GM10266 (cell line): ENCODE data around the gene STYXL2.

Experiments used
- DNase-seq: peaks from one replicate; pipeline ENCODE4 v3.0.0; 2012; ENCODE audit errors: extremely low spot score
- CTCF ChIP-seq: IDR thresholded peaks from 2 replicates; pipeline ENCODE4 v1.5.1; 2012; ENCODE audit warnings: mild to moderate bottlenecking, low read depth; ENCODE audit not compliant: control insufficient read depth, insufficient read depth; ENCODE audit errors: missing control alignments

Gene STYXL2

DNA sequence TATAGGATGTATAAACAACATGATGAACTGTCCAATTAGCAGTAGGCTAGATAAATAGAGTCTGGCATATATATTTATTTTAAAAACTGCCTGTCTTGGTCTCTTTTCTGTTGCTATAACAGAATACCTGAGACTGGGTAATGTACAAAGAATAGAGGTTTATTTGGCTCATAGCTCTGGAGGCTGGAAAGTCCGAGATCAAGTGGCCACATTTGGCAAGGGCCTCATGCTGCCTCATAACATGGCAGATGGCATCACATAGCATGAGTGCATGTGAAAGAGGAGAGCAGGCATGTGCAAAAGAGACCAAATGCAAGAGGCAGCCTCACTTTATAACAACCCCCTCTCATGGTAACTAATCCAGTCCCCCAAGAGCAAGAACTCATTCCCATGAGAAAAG, 6.0 kb downstream of the STYXL2 start:
- TF ChIP-seq CTCF, result no peak
- DNase-seq, result no peak

GRCh38 chr1:167100730-167101129, 6.9 kb downstream of the STYXL2 start:
- DNase-seq, result no peak
- TF ChIP-seq CTCF, result no peak

DNA sequence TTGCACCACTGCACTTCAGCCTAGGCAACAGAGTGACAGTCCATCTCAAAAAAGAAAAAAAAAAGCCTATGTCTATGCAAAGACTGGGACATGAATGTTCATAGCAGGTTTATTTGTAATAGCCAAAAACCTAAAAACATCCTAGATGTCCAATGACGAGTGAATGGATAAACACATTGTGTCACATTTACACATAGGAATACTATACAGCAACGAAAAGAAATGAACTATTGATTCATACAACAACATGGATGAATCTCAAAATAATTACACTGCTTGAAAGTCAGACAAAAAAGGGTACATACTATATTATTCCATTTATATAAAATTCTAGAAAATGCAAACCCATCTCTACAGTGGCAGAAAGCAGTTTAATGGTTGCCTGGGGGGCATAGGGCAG, 7.9 kb downstream of the STYXL2 start:
- TF ChIP-seq CTCF, result no peak
- DNase-seq, result no peak

DNA sequence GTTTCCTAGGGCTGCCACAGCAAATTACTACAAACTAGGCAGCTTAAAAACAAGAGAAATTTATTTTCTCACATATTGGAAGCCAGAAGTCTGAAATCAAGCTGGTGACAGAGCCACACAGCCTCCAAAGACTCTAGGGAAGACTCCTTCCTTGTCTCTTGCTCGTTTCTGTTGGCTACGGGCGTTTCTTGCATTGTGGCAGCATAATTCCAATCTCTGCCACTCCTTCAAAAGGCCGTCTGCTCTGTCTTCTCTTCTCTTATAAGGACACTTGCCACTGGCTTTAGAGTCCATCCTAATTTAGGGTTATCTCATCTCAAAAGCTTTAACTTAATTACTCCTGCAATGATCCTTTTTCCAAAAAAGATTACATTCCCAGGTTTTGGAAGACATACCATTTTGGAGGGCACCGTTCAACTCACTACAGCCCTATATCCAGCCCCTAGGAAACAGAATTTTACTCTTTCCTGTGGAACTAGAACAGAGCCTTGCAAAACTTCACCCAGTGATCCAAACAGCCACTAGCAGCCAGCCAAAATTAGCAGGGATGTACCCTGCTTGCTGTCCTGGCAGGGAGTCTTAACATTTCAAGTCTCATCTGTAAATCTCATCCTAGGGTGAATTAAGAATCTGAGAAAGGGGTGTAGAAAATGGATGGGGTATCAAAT, 9.2 kb downstream of the STYXL2 start:
- DNase-seq, result no peak
- no peak for TF ChIP-seq CTCF

DNA sequence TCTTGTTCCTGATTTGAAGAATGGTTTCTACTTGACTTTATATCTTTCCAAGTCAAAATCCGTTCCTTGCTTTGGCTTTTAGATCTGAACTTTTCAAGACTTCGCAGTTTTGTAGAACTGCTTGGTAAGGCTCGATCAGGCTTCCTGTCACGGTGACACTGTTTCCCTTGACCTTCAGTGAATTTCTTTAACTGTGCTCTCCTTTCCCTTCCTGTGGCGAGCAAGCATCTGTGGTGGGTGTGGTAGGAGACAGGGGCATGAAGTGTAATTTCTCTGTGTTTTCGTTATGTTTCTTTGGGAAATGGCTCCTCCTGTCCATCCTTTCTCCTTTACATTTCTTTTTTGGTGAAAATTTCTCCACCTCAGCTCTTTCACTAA, 10.4 kb downstream of the STYXL2 start:
- TF ChIP-seq CTCF, result no peak
- no peak for DNase-seq

DNA sequence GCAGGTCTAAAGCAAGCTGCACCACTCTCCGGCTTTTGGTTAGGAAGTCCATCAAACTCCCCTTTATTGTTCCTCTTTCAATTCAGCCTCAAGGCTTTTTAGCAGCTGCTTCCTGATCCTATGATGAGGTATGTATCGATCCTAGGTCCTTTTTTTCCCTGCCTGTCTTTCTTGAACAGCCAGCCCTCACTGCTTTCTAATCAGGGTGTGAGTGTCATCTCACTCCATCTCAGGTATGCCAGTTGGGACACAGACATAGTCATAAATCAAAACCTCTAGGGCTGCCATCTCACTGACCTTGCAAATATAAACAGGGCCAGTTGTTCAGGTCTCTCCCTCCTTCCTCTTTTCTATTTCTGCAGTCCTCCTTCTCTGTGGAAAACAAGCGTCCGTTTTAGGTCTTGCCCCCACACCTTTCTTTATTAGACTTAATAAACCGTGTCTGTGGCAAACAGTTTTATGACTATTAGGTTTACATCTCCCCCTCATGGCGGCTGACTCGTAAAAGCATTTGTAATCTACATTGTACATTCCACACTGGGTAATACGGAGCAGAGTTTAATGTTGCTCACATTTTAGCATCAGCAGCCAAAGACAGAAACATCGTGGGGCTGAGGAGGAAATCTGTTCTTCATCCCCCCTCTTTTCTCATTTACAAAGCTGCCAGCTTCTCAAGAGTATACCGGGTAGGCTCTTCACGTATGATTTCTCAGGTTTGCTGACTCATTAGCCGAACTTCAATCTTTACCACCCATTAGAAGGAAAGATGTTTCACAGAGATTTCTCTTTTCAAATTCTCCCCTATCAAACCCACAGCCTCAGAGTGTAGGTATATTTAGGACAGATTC, 11.6 kb downstream of the STYXL2 start:
- DNase-seq, result no peak
- no peak for TF ChIP-seq CTCF

- no peak for TF ChIP-seq CTCF
- no peak for DNase-seq
Observed at GRCh38 chr1:167106119-167106461, 12.2 kb downstream of the STYXL2 start.
